ENCODE results near the gene CLEC1B. TPM values are rescaled to one million over a fixed set of nuclear protein-coding genes. Genes with fewer than 3 reads are reported as not detected.

Gene CLEC1B
- total and polyA plus RNA-seq, 2 donors (not counting 3 experiments of a cell fraction or from before 2014, with no cell fraction given): not detected

DNA sequence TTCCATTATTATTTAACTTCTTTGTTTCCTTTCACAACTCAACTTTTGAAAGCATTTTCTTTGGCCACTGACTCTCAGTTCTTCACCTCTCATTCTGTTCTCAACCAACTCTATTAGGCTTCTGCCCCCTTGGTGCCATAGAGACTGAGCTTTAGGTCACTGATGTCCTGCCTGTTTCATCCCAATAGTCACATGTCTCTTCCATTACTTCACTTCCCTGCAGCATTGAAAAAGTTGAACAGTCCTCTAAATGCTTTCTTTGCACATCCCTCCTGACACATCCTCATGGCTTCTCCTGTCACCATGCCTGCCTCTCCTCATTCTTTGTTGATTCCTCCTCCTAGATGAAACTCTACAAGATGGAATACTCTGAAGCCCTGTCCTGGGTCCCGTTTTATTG is 25.0 kb downstream of the CLEC1B start:
- ChIA-PET CTCF (no interaction called here), POLR2A (no interaction called here)
- no TSS peak for BruUV-seq (replicated peaks)

DNA sequence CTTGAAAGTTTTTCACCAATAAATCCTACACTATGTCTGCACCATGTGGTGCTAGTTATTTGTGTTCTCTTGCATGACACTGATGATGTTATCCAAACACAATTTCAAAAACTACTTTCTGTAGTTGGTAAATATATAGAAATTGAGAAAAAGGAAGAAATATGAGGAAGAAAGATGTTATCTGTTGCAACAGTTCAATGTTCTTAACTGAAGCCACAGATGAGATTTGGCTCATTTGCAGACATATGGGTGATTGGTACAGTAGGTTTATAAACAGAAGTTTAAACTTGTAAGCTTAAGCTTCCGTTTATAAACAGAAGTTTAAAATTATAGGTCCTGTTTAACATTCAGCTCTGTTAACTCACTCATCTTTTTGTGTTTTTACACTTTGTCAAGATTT is 27.7 kb downstream of the CLEC1B start, which contains the start of gene CLEC12A:
Gene CLEC12A (plus strand): TSS at position 229 of the 400 bp plus-strand sequence. CDS start 188 bp downstream, outside the sequence.
- Histone ChIP-seq H3K27me3 (ENCODE audit: control insufficient read depth in 2 of 2, insufficient read depth in 2 of 2, low read length in 2 of 2) (peaks cover 3 to 5% of the 10 kb centered on the region in 2 experiments), H3K9me3 (replicated peaks; ENCODE audit: control insufficient read depth, insufficient read depth, low read length) (no peaks in the 10 kb centered on the region), H3K9me1 (replicated peaks; ENCODE audit: control insufficient read depth, extremely low read depth, insufficient read depth, low read length) (no peaks in the 10 kb centered on the region), H3K4me1 (ENCODE audit: control insufficient read depth, extremely low read depth, insufficient read depth, low read length) (no peaks in the 10 kb centered on the region), H3K4me2 (ENCODE audit: insufficient read depth, low read length) (no peak within 1 kb of the TSS), H3K27ac (ENCODE audit: insufficient read depth, low read depth, low read length) (no peak within 1 kb of the TSS), H4K20me1 (replicated peaks; ENCODE audit: control insufficient read depth, extremely low read depth, insufficient read depth, low read length) (no peaks in the 10 kb centered on the region), H2AFZ (ENCODE audit: low read depth, low read length) (no peak within 1 kb of the TSS), H3K36me3 (ENCODE audit: control insufficient read depth in 2 of 2, extremely low read depth in 1 of 2, insufficient read depth in 2 of 2, low read length in 2 of 2) (no peaks in the 10 kb centered on the region), H3K79me2 (ENCODE audit: control insufficient read depth, insufficient read depth, low read length) (no peaks in the 10 kb centered on the region), H3K9ac (replicated peaks; ENCODE audit: extremely low read depth, insufficient read depth, low read length) (no peak within 1 kb of the TSS), H3K4me3 (replicated peaks in 1 of 3; ENCODE audit: insufficient read depth in 1 of 3, low read depth in 1 of 3, low read length in 3 of 3) (no peak within 1 kb of the TSS)
- intact Hi-C loops (cut with micrococcal nuclease) (no loop called here), dilution Hi-C loops (cut with MboI; ENCODE audit: extremely low pct_ligation_motif_present, low sequenced_read_pairs) (no loop called here)
- FAIRE-seq (no peak), DNase-seq (ENCODE audit: low read depth, low spot score) (no peak)
- ChIA-PET CTCF (interaction anchor here (1.2 kb wide), 1 partner anchor 31 kb away, joined by 4 read pairs; no protein-coding TSS in a partner anchor), POLR2A (no interaction called here)
- no TSS peak for BruUV-seq (replicated peaks)
- TF ChIP-seq MYC (IDR thresholded peaks at IDR 0.05; ENCODE audit: low read depth, low read length): no peak
- no peak for TF ChIP-seq POLR2A (IDR thresholded peaks at IDR 0.05; ENCODE audit: low read depth, low read length)

More for the DNA sequence above, 25.0 kb downstream of the CLEC1B start:
- H3K27me3 ChIP-seq (ENCODE audit: control insufficient read depth in 2 of 2, insufficient read depth in 2 of 2, low read length in 2 of 2): peaks cover 4 to 5% of the 10 kb centered on the region in 2 experiments
- DNase-seq (ENCODE audit: low read depth, low spot score): no peak
- no peaks in the 10 kb centered on the region for H3K36me3 ChIP-seq (ENCODE audit: control insufficient read depth in 2 of 2, extremely low read depth in 1 of 2, insufficient read depth in 2 of 2, low read length in 2 of 2)
- intact Hi-C loops (cut with micrococcal nuclease) (no loop called here), dilution Hi-C loops (cut with MboI; ENCODE audit: extremely low pct_ligation_motif_present, low sequenced_read_pairs) (no loop called here)
- H3K4me2 ChIP-seq (ENCODE audit: insufficient read depth, low read length): no peak overlapping the region
- no peaks in the 10 kb centered on the region for H3K9me1 ChIP-seq (replicated peaks; ENCODE audit: control insufficient read depth, extremely low read depth, insufficient read depth, low read length)
- H3K4me3 ChIP-seq (replicated peaks in 1 of 3; ENCODE audit: insufficient read depth in 1 of 3, low read depth in 1 of 3, low read length in 3 of 3): no peak overlapping the region
- H3K27ac ChIP-seq (ENCODE audit: insufficient read depth, low read depth, low read length): no peak overlapping the region
- no peak for TF ChIP-seq MYC (IDR thresholded peaks at IDR 0.05; ENCODE audit: low read depth, low read length)
- TF ChIP-seq GATA2 (IDR thresholded peaks at IDR 0.05; ENCODE audit: insufficient read depth, insufficient read length, low read depth, low read length): no peak
- TF ChIP-seq FOS (IDR thresholded peaks at IDR 0.05; ENCODE audit: borderline replicate concordance, insufficient read depth, low read length): no peak
- TF ChIP-seq POLR2AphosphoS5 (IDR thresholded peaks at IDR 0.05; ENCODE audit: insufficient read depth, low read depth, low read length): no peak
- TF ChIP-seq, protein P1, sequence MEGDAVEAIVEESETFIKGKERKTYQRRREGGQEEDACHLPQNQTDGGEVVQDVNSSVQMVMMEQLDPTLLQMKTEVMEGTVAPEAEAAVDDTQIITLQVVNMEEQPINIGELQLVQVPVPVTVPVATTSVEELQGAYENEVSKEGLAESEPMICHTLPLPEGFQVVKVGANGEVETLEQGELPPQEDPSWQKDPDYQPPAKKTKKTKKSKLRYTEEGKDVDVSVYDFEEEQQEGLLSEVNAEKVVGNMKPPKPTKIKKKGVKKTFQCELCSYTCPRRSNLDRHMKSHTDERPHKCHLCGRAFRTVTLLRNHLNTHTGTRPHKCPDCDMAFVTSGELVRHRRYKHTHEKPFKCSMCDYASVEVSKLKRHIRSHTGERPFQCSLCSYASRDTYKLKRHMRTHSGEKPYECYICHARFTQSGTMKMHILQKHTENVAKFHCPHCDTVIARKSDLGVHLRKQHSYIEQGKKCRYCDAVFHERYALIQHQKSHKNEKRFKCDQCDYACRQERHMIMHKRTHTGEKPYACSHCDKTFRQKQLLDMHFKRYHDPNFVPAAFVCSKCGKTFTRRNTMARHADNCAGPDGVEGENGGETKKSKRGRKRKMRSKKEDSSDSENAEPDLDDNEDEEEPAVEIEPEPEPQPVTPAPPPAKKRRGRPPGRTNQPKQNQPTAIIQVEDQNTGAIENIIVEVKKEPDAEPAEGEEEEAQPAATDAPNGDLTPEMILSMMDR (IDR thresholded peaks at IDR 0.05; ENCODE audit: extremely low read depth in 1 of 2, insufficient read depth in 1 of 2, low read depth in 1 of 2, low read length in 2 of 2): no peak
- no peaks in the 10 kb centered on the region for H3K9me3 ChIP-seq (replicated peaks; ENCODE audit: control insufficient read depth, insufficient read depth, low read length)
- H4K20me1 ChIP-seq (replicated peaks; ENCODE audit: control insufficient read depth, extremely low read depth, insufficient read depth, low read length): no peaks in the 10 kb centered on the region
- no peak overlapping the region for H3K9ac ChIP-seq (replicated peaks; ENCODE audit: extremely low read depth, insufficient read depth, low read length)
- H3K79me2 ChIP-seq (ENCODE audit: control insufficient read depth, insufficient read depth, low read length): no peaks in the 10 kb centered on the region
- FAIRE-seq: no peak
- no peak overlapping the region for H2AFZ ChIP-seq (ENCODE audit: low read depth, low read length)
- no peaks in the 10 kb centered on the region for H3K4me1 ChIP-seq (ENCODE audit: control insufficient read depth, extremely low read depth, insufficient read depth, low read length)
